ENCODE measurements around the gene F7.

GRCh38 chr13:113083022-113083373 is 22.6 kb upstream of the F7 start:
- no peak for TF ChIP-seq CTCF (IDR thresholded peaks at IDR 0.05; ENCODE audit: low read depth, low read length, poor library complexity, severe bottlenecking)
- no peak for TF ChIP-seq EZH2phosphoT487 (IDR thresholded peaks at IDR 0.05; ENCODE audit: borderline replicate concordance, low read length)

All from DOHH2 (cell line).